ENCODE results near the gene DUSP11. TPM values are rescaled to one million over a fixed set of nuclear protein-coding genes. Genes with fewer than 3 reads are reported as not detected.
A peak's percentile ranks its signal among the peaks of the same experiment; 100 is the strongest.

DUSP11 gene
- total RNA-seq, 1 experiment from 2014 or later: 22.9 TPM

- no peaks in the 10 kb centered on the region for H3K9me2 ChIP-seq (ENCODE audit: insufficient read depth)
- peaks cover 6 to 10% of the 10 kb centered on the region in 2 experiments; a peak in 3 of 4 replicates for H3K36me3 ChIP-seq (ENCODE audit: control insufficient read depth in 1 of 2, insufficient read depth in 2 of 2, low read length in 2 of 2)
- peak overlapping the region; percentile 80 for H3K4me2 ChIP-seq (ENCODE audit: low read length)
- peak overlapping the region; percentile 89 for H2AFZ ChIP-seq (ENCODE audit: low read depth, low read length, poor library complexity, severe bottlenecking)
- H3K9me3 ChIP-seq (ENCODE audit: control insufficient read depth in 1 of 2, insufficient read depth in 1 of 2, low read depth in 1 of 2, low read length in 2 of 2): no peaks in the 10 kb centered on the region
- H3K27me3 ChIP-seq (ENCODE audit: insufficient read depth, low read length): no peaks in the 10 kb centered on the region
- ChIA-PET POLR2A (interaction anchor here (0.8 to 2.0 kb wide), 7 partner anchors 91 to 371 kb away, joined by 3 to 6 read pairs (median 4); partner anchors contain the start of genes BOLA3, MTHFD2 and TPRKB), CTCF (interaction anchor here (0.6 to 2.8 kb wide), 18 partner anchors 8 to 507 kb away, joined by 3 to 39 read pairs (median 5); partner anchors contain the start of gene MOB1A), RAD21 (ENCODE audit: low non-redundant PET in 1 of 2, low total read pairs in 2 of 2, uncharacterized antibody in 2 of 2, unreplicated experiment in 2 of 2) (interaction anchor here (0.7 to 1.0 kb wide), 2 partner anchors 91 to 324 kb away, joined by 3 to 4 read pairs; partner anchors contain the start of gene TPRKB (in 1 of the 2))
- peaks cover 29% of the 10 kb centered on the region for H3K79me2 ChIP-seq (ENCODE audit: insufficient read depth, low read length)
- no peaks in the 10 kb centered on the region for H4K20me1 ChIP-seq (ENCODE audit: insufficient read depth)
- ATAC-seq (no peak), DNase-seq (ENCODE audit: low read depth, low spot score) (no peak)
- H3K4me1 ChIP-seq (ENCODE audit: control insufficient read depth in 1 of 2, insufficient read depth in 2 of 2, low read length in 2 of 2): peaks cover 11 to 31% of the 10 kb centered on the region in 2 experiments; a peak in 3 of 4 replicates
- intact Hi-C loops (cut with micrococcal nuclease): no loop called here
- H3K4me3 ChIP-seq (replicated peaks in 1 of 2; ENCODE audit: low read depth in 1 of 2, low read length in 2 of 2): peak overlapping the region; percentile 73 to 95
- BruUV-seq (replicated peaks): no TSS peak
- H3K27ac ChIP-seq (ENCODE audit: low read depth, low read length): peak overlapping the region; percentile 79; the same call in 1 of the 2 replicates
- H3K9ac ChIP-seq (ENCODE audit: low read length): peak overlapping the region; percentile 87
- TF ChIP-seq CTCF (IDR thresholded peaks at IDR 0.05 in 2 of 3, conservative IDR thresholded peaks at IDR 0.05 in 1 of 3; ENCODE audit: borderline replicate concordance in 1 of 3, insufficient read depth in 1 of 3, low read depth in 2 of 3, low read length in 2 of 3): no peak
- TF ChIP-seq RAD21 (IDR thresholded peaks at IDR 0.05; ENCODE audit: low read depth): no peak
- no peak for TF ChIP-seq REST (IDR thresholded peaks at IDR 0.05; ENCODE audit: low read depth)
- TF ChIP-seq JUND (IDR thresholded peaks at IDR 0.05): no peak
- TF ChIP-seq SIN3A (IDR thresholded peaks at IDR 0.05; ENCODE audit: low read depth): no peak
- no peak for TF ChIP-seq YY1 (IDR thresholded peaks at IDR 0.05; ENCODE audit: extremely low read depth, insufficient replicate concordance, low read depth, low read length)
- TF ChIP-seq ELF1 (IDR thresholded peaks at IDR 0.05; ENCODE audit: borderline replicate concordance, low read depth): no peak
- TF ChIP-seq ZBTB33 (IDR thresholded peaks at IDR 0.05; ENCODE audit: extremely low read depth, insufficient replicate concordance, low read length): no peak
- no peak for TF ChIP-seq EGR1 (IDR thresholded peaks at IDR 0.05; ENCODE audit: low read depth)
- TF ChIP-seq ATF3 (IDR thresholded peaks at IDR 0.05): no peak
- TF ChIP-seq CEBPB (IDR thresholded peaks at IDR 0.05; ENCODE audit: low read depth): no peak
- TF ChIP-seq MAX (IDR thresholded peaks at IDR 0.05): no peak
- TF ChIP-seq EZH2phosphoT487 (IDR thresholded peaks at IDR 0.05; ENCODE audit: borderline replicate concordance): no peak
- TF ChIP-seq CBX3 (IDR thresholded peaks at IDR 0.05; ENCODE audit: low read depth): no peak
- no peak for TF ChIP-seq POLR2A (IDR thresholded peaks at IDR 0.05; ENCODE audit: borderline replicate concordance, extremely low read depth, insufficient read depth, insufficient read length)
- no peak for TF ChIP-seq SRF (IDR thresholded peaks at IDR 0.05; ENCODE audit: low read depth)
- no peak for TF ChIP-seq ZNF274 (IDR thresholded peaks at IDR 0.05; ENCODE audit: low read depth, low read length)
- TF ChIP-seq TCF7L2 (IDR thresholded peaks at IDR 0.05; ENCODE audit: borderline replicate concordance, extremely low read depth, insufficient read depth, insufficient read length): no peak
Measured at GRCh38 chr2:73827660-73828388, 47.9 kb upstream of the DUSP11 start.

All from HCT116 (cell line).